Endothelial cell of umbilical vein (primary cell): ENCODE data around the gene LCLAT1. TPM values are rescaled to one million over a fixed set of nuclear protein-coding genes. Genes with fewer than 3 reads are reported as not detected.

ENCODE experiments used
- BruUV-seq: library from RNA; stranded (reverse); fragments of 400-500 nt; replicated peaks from 2 replicates; lab custom pipeline; 2021; lab: Mats Ljungman, UMichigan
- CTCF ChIA-PET: fragments of 300-600, 350-600 bp; sonication (Branson Sonifier 250); formaldehyde crosslinking; loops from one replicate; lab custom pipeline; 2021; ENCODE audit warnings: antibody characterized with exemption, inconsistent platforms; lab: Charles Lee
- POLR2A ChIA-PET: fragments of 300-600, 350-600 bp; sonication (Branson Sonifier 250); formaldehyde crosslinking; loops from one replicate; lab custom pipeline; 2021; ENCODE audit warnings: antibody characterized with exemption, inconsistent platforms; lab: Charles Lee
- DNase-seq: peaks from one replicate; pipeline ENCODE4 v3.0.0-alpha.2; 2011; ENCODE audit warnings: low read depth, low spot score
- FAIRE-seq: peaks from 2 replicates; lab custom pipeline; 2011; peaks lifted over from hg19 to GRCh38; lab: Jason Lieb, UNC
- H2AFZ ChIP-seq: 2 replicates; pipeline ENCODE4 v1.6.0; 2012; ENCODE audit warnings: low read depth, low read length, control low read depth, inconsistent platforms
- H3K27ac ChIP-seq: 2 replicates; pipeline ENCODE4 v1.5.1; 2011; ENCODE audit warnings: low read depth, mild to moderate bottlenecking, control low read depth, low read length, moderate library complexity; ENCODE audit not compliant: insufficient read depth
- H3K27me3 ChIP-seq, 2 experiments: 2 replicates each; pipeline versions ENCODE4 v1.6.0 to v1.6.1; 2011; ENCODE audit warnings: low read length in 2 of 2, mixed read lengths in 1 of 2; ENCODE audit not compliant: control insufficient read depth in 2 of 2, insufficient read depth in 2 of 2
- H3K36me3 ChIP-seq, 2 experiments: 2 replicates in 1 of 2; 3 replicates in 1 of 2; pipeline ENCODE4 v1.5.1; 2011; ENCODE audit warnings: low read length in 2 of 2, mild to moderate bottlenecking in 1 of 2, moderate library complexity in 1 of 2; ENCODE audit not compliant: control insufficient read depth in 2 of 2, insufficient read depth in 2 of 2; ENCODE audit errors: extremely low read depth in 1 of 2
- H3K4me1 ChIP-seq: 3 replicates; pipeline ENCODE4 v1.5.1; 2011; ENCODE audit warnings: mild to moderate bottlenecking, low read length; ENCODE audit not compliant: control insufficient read depth, insufficient read depth; ENCODE audit errors: extremely low read depth
- H3K4me2 ChIP-seq: 2 replicates; pipeline ENCODE4 v1.6.1; 2011; ENCODE audit warnings: low read length, control low read depth, mixed read lengths; ENCODE audit not compliant: insufficient read depth
- H3K4me3 ChIP-seq, 3 experiments: fragments of 200-600 bp in 1 of 3; sonication (generic), shearing (Covaris generic) in 1 of 3; replicated peaks in 1 of 3; 2 replicates each; pipeline ENCODE4 v1.5.1; 2011 to 2016; ENCODE audit warnings: control low read depth in 3 of 3, low read length in 3 of 3, mild to moderate bottlenecking in 2 of 3, inconsistent platforms in 1 of 3, low read depth in 1 of 3, moderate library complexity in 1 of 3; ENCODE audit not compliant: insufficient read depth in 1 of 3
- H3K79me2 ChIP-seq: 2 replicates; pipeline ENCODE4 v1.6.0; 2012; ENCODE audit warnings: low read length, inconsistent platforms; ENCODE audit not compliant: control insufficient read depth, insufficient read depth
- H3K9ac ChIP-seq: replicated peaks from 2 replicates; pipeline ENCODE3; 2011; ENCODE audit warnings: low read length, control low read depth; ENCODE audit not compliant: insufficient read depth; ENCODE audit errors: extremely low read depth
- H3K9me1 ChIP-seq: replicated peaks from 3 replicates; pipeline ENCODE4 v1.6.0; 2011; ENCODE audit warnings: mild to moderate bottlenecking, low read length; ENCODE audit not compliant: control insufficient read depth, insufficient read depth; ENCODE audit errors: extremely low read depth
- H3K9me3 ChIP-seq: replicated peaks from 2 replicates; pipeline ENCODE4 v1.5.1; 2012; ENCODE audit warnings: low read length, inconsistent platforms; ENCODE audit not compliant: control insufficient read depth, insufficient read depth
- H4K20me1 ChIP-seq: replicated peaks from 2 replicates; pipeline ENCODE3; 2011; ENCODE audit warnings: mild to moderate bottlenecking, low read length; ENCODE audit not compliant: control insufficient read depth, insufficient read depth; ENCODE audit errors: extremely low read depth
- CTCF ChIP-seq, 2 donors: IDR thresholded peaks; 1 replicate in 1 of 2; 2 replicates in 1 of 2; pipeline ENCODE4 v1.5.1; 2011; ENCODE audit warnings: low read length in 2 of 2, mild to moderate bottlenecking in 2 of 2, moderate library complexity in 2 of 2, control low read depth in 1 of 2, inconsistent platforms in 1 of 2, low read depth in 1 of 2; ENCODE audit not compliant: insufficient read depth in 1 of 2; ENCODE audit errors: extremely low read depth in 1 of 2
- EZH2 ChIP-seq: IDR thresholded peaks from 2 replicates; pipeline ENCODE4 v1.6.1; 2012; ENCODE audit warnings: borderline replicate concordance, low read depth, mild to moderate bottlenecking, moderate library complexity, low read length, inconsistent platforms; ENCODE audit not compliant: severe bottlenecking
- FOS ChIP-seq: IDR thresholded peaks from 2 replicates; pipeline ENCODE4 v1.6.1; 2011; ENCODE audit warnings: mild to moderate bottlenecking, low read length, moderate library complexity, borderline replicate concordance; ENCODE audit not compliant: insufficient read depth
- GATA2 ChIP-seq: IDR thresholded peaks from 2 replicates; pipeline ENCODE4 v1.7.0; 2011; ENCODE audit warnings: low read depth, mild to moderate bottlenecking, moderate library complexity, mixed read lengths, low read length; ENCODE audit not compliant: insufficient read length, insufficient read depth
- JUN ChIP-seq: IDR thresholded peaks from 2 replicates; pipeline ENCODE4 v1.6.1; 2011; ENCODE audit warnings: borderline replicate concordance, low read depth; ENCODE audit not compliant: insufficient read length, insufficient read depth
- MAX ChIP-seq: IDR thresholded peaks from 2 replicates; pipeline ENCODE4 v1.6.1; 2011; ENCODE audit not compliant: insufficient read depth, insufficient read length
- MYC ChIP-seq: IDR thresholded peaks from one replicate; pipeline ENCODE4 v1.6.1; 2011; ENCODE audit warnings: mild to moderate bottlenecking, low read depth, low read length
- POLR2A ChIP-seq: IDR thresholded peaks from 2 replicates; pipeline ENCODE4 v1.6.1; 2012; ENCODE audit warnings: low read depth, mild to moderate bottlenecking, control low read depth, low read length
- POLR2AphosphoS5 ChIP-seq: IDR thresholded peaks from 2 replicates; pipeline ENCODE4 v1.6.1; 2012; ENCODE audit warnings: low read depth, mild to moderate bottlenecking, control low read depth, low read length, moderate library complexity; ENCODE audit not compliant: insufficient read depth
- dilution Hi-C: fragments of 300-500 bp; cut with MboI; formaldehyde crosslinking; loops from one replicate; pipeline ENCODE4 v1.15.0; 2019; ENCODE audit warnings: low sequenced_read_pairs; ENCODE audit not compliant: extremely low pct_ligation_motif_present
- intact Hi-C: fragments of 100-400 bp; cut with micrococcal nuclease; formaldehyde crosslinking; loops from one replicate; pipeline ENCODE4 v1.10.0; 2022
- polyA plus RNA-seq, 4 experiments: library from polyadenylated mRNA; depleted of rRNA in 3 of 4; stranded (reverse) in 3 of 4; unstranded in 1 of 4; fragments of >200 nt; gene quantifications; 2 replicates each; pipeline versions ENCODE4 v1.2.1 to v1.2.3, GENCODE V29; 2011 to 2012; ENCODE audit warnings: missing spikeins in 1 of 4
- total RNA-seq: library from RNA; stranded (reverse); gene quantifications from 2 replicates; pipeline ENCODE4 v1.2.3, GENCODE V29; 2021

The LCLAT1 gene
- total and polyA plus RNA-seq, 2 donors (not counting 3 experiments of a cell fraction or from before 2014, with no cell fraction given), result 6.1 to 20.8 TPM

- Histone ChIP-seq H3K27ac (no peak overlapping the region), H3K27me3 (no peaks in the 10 kb centered on the region), H3K4me1 (no peaks in the 10 kb centered on the region), H4K20me1 (no peaks in the 10 kb centered on the region), H2AFZ (no peak overlapping the region), H3K36me3 (no peaks in the 10 kb centered on the region), H3K9me1 (no peaks in the 10 kb centered on the region), H3K4me3 (no peak overlapping the region), H3K4me2 (no peak overlapping the region), H3K9ac (no peak overlapping the region), H3K79me2 (no peaks in the 10 kb centered on the region), H3K9me3 (no peaks in the 10 kb centered on the region)
- POLR2A ChIA-PET, result no interaction called here
- BruUV-seq, result no TSS peak
- dilution Hi-C loops (no loop called here), intact Hi-C loops (no loop called here)
- TF ChIP-seq EZH2 (no peak), JUN (no peak), POLR2AphosphoS5 (no peak), MYC (no peak), GATA2 (no peak), POLR2A (no peak), CTCF (IDR thresholded peaks at IDR 0.05; ENCODE audit: extremely low read depth in 1 of 2, insufficient read depth in 1 of 2, low read depth in 1 of 2, low read length in 2 of 2) (no peak), MAX (no peak), FOS (no peak)
- FAIRE-seq (no peak), DNase-seq (no peak)
- CTCF ChIA-PET, result interaction anchor here (0.9 kb wide), 1 partner anchor 18 kb away, joined by 3 read pairs; no protein-coding TSS in a partner anchor
Observed at GRCh38 chr2:30649828-30650227, 202.8 kb downstream of the LCLAT1 start.
